GM18861 (cell line): ENCODE data around the gene RCN2.

Source experiments
- ATAC-seq: cut with Tn5 transposase; IDR thresholded peaks from one replicate; pipeline ENCODE4 v1.9.1; 2021; ENCODE audit not compliant: unreplicated experiment

Gene RCN2

DNA sequence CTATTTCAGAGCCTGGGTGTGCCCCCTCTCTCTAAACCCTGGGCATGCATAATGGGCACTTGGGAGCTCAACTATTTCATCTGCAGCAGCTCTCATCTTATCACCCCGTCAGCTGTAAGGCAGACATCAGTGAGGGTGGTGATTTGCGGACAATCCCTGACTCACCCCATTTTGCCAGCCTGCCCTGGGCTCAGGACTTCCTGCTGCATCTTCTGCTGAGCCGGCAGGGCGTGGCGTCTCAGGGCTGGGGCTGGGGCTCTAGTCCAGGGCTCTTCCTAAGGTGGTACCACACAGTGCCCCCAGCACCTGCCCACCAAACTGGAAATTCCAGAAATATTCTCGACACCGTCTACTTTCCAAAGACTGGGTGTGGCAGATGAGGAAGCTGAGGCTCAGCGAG lies 62.5 kb downstream of the RCN2 start:
- ATAC-seq, result no peak

DNA sequence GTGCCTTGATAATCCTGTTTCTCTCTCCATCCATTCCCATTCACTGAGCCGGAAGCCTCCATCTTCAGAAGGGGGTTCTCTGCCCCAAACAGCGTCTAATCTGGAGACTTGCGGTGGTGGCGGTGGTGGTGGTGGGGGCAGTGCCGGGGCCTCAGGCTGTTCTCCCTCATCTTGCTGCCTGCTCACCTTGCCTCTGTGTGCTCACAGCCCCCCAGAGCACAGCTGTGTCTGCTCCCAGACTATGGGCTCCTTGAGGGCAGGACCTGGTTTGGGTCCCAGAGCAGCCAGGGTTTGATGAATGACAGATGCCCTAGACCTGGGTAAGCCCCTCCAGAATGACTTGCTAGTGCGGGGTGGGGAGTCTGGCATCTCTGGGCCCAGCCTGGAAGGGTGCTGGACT lies 62.9 kb downstream of the RCN2 start:
- no peak for ATAC-seq

DNA sequence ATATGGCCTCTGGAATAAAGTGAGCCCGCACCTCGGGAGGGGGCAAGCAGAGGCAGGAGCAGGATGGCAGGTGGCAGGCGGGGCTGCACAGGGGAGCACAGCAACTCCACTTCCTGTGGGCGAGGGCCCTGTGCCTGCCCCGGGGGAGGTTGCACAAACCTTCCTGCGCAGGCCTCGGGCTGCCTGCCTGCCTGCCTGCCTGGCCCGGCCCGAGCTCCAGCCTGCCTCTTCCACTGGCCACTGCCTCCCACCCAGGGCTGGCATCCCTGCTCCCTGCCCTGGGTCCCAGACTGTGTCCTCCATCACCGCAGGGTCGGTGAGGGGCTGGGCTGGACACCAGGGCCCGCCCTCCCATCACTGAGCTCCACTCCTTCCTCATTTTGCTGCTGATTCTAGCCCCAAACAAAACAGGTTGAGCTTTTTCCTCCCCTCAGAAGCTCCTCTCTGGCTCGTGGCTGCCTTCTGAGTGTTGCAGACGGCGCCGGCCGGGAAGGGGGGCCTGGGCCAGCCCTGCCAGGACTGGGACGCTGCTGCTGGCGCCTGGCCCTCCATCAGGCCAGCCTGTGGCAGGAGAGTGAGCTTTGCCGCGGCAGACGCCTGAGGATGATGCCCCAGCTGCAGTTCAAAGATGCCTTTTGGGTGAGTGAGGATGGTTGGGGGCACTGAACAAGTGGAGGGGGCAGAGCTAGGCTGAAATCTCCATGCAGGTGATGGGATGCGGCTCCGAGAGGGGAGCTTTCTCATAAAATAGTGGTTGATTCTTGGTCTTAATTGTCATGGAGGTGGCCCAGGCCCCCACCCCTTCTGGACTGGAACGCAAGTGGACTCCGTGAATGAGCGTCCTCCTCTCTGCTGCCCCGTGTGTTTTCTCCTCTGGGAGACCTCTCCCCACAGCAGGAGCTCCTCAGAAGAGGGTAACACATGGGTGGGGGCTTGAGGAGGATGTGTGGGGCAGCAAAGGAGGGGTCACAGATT lies 63.7 kb downstream of the RCN2 start, which contains the start of gene PSTPIP1:
Gene PSTPIP1, plus strand, starts transcription at position 156 of the 975 bp plus-strand sequence. Its CDS starts 448 bp downstream, at position 604.
- peak; percentile 39 for ATAC-seq

DNA sequence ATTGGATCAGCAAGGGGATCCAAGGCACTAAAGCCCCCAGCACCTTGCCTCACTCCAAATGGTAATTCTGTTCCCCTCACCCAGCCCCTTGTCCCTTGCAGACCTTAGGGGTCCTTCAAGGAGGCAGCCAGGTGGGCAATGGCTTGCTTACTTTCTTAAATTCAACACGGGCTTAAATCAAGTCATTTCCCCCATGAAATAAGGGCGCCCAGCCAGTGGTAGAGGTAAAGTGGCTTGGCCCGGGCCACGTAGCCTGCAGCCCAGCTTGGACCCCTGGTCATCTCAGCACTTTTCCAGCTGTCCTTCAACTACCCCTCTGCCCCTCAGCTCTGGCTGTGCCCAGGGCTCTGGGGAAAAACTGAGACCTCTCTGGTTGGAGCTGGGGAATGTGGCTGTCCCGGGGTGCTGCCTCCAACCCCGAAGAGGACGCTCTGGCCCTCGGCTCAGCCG lies 64.6 kb downstream of the RCN2 start:
- no peak for ATAC-seq

DNA sequence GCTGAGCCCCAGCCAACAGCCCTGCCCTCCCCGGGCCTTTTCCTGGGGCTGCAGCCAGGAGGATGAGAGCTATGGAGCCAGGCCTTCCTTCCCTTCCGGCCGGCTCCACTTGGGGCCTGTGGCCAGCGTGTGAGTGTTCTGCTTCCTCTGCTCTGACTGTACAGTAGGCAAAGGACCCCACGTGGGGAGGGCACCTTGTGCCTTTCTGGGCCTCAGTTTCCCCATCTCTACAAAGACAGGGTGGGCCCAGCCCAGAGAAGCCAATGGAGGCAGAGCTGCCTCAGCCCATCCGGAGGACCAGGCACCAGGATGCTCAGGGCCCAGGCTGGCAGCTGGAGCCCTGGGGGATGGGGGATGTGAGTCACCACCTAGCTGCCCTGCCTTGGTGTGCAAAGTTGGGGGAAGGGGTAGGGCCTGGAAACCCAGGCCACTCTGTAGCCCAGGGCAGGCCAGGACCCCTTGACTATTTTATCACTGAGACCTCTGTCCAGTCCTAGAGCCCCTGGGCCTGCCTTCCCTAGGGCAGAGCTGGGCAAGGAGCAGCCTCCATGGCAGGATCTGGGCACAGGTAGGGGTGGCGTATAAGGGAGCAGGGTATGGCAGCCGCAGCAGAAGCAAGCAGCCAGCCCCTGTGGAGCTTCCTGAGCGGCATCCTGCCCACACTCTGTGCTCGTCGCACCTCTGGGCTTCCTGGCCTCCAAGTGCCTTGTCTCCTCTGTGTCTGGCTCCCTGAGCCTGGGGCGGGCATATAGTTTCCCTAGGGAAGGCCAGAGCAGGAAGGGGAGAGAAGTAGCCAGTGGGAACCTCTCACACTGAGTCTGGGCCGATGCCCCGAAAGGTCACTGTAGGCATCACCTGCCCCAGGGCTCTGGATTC lies 65.2 kb downstream of the RCN2 start:
- no peak for ATAC-seq

DNA sequence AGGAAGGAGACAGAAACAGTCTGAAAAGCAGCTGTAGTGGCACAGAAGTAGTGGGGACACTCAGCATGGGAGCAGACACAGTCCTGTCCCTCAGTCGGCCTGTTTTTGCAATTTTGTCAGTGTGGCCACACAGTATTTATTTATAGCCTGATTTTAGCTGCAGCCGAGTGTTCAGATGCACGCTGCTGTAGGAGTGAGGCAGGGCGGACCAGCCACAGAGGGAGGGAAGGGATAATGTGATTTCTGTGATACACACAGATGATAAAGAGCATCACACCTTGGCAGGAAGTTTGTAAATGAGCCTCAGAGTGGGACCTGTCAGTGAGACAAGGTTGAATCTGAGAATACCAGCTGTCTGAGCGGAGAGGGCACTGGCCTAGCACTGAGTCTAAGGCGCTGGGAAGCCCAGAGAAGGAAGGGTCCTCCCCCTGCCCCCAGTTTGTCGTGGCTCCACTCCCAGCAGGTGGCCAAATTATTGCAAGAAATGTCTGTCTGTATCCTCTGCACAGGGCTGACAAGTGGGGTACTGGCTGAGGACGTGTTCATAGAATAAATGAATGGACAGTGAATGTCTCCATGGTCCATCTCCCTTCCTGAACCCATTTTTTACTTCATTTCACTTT lies 67.2 kb downstream of the RCN2 start:
- no peak for ATAC-seq

DNA sequence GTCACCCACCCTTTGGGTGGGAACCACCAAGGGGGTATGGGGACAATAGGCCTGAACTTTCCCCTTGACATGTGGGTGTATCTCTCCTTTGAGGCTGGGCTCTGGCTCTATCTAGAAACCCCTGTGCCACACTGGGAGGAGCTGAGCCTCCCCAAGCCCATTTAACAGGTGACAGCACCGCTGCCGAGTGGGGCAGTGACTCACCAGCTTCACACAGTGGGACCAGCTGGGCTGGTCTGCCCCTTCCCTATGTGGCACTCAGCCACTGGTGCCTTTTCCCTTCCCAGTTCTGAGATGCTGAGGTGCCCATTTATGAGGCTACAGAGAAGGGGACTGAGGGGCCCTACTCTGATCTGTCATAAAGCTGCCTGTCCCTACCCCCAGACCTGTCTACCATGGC lies 68.4 kb downstream of the RCN2 start:
- no peak for ATAC-seq

DNA sequence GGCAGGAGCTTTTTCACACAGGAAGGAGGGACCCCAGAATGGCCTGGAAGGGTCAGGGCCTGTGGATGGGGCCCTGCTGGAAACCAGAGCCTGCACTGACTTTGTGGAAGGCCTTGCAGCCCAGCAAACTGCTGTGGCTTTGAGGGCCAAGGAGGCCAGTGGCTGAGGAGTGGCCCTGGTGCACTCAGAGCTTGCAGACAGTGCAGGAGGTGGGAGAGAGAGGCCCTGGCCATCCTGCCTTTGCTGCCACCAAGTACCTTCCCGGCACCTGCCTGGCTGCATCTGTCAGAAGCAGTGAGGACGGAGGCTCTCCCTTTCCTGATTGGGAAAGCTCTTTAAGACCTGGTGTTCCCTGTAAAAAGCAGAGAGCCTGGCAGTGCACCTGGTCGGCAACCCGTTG lies 69.8 kb downstream of the RCN2 start:
- ATAC-seq, result no peak

DNA sequence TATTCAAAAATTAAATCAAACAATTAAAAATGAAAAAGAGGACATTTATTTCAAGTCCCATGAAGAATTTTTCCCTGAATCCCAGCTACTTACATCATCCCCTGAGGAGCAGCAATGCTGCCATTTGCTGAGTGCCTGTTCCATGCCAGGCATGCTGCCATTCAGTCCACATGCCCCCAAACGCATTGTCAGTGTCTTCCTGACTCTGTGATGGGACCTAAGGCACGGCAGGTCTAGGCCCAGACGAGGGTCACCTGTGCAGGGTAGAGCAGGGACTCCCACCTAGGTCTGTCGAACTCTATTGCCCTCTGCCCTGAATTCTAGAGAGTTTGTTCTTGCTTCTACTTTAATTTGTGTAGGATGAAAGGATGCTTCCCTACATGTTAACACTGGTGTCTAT lies 70.4 kb downstream of the RCN2 start:
- ATAC-seq, result no peak

DNA sequence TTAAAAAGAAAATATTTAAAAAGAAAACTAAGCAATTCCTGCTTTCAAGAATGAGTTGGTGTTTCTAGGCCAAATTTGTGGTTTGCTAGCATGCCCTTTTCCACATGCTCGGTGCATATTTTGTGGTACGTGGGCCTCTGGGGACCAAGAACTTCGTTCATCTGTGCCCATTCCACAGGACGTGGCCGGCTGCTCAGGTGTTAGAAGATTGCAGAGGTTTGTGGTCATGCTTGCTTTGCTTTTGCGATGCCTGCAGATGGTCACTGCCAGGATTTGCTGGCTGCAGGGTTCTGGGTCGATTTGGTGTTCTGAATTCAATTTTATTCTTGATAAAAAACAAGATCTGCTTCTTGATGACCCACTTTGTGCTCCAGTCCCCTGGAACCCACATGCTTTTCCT lies 70.9 kb downstream of the RCN2 start:
- ATAC-seq, result no peak

DNA sequence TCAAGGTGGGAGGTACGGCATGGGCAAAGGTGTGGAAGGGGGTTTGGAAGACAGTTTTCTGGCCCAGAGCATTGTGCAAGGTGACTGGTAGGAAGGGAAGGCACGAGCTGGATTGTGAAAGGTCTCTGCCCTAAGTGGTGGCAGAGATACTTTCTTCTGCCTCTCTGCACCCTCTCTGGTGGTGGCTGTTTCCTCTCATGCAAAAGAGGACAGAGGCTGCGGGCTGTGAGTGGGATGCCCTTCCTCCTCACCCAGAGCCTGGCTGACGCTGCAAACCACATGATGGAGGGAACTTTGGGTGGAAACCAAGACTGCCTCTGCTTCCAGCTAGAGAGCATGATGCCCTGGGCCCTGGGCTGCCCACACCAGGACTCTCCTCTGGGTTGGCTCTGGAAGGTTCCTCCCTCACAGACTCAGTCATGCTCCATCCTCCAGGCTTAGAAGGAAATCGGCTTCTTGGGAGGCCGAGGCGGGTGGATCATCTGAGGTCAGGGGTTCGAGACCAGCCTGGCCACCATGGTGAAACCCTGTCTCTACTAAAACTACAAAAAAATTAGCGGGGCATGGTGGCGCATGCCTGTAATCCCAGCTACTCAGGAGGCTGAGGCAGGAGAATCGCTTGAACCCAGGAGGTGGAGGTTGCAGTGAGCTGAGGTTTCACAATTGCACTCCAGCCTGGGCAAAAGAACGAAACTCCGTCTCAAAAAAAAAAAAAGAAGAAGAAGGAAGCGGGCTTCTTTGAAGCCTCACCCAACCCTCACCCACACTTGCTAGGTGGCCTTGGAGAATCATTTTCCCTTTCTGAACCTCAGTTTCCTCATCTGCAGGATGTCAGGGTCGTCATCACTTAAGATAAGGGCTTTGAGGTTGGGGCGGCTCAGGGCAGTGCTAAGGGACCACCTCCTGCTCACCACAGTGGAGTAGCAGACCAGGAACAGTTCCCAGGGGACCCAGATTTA lies 71.7 kb downstream of the RCN2 start:
- ATAC-seq, result peak; percentile 58
